Measurements from ENCODE around the gene PIGX.

PIGX gene

GRCh38 chr3:196691386-196691785, 20.8 kb upstream of the PIGX start:
- no peak overlapping the region for H3K4me3 ChIP-seq (ENCODE audit: low read length)
- TF ChIP-seq CTCF (conservative IDR thresholded peaks at IDR 0.05; ENCODE audit: low read depth, low read length) = no peak
- DNase-seq (ENCODE audit: low read depth) = no peak

- peak; percentile 5 for TF ChIP-seq CTCF (conservative IDR thresholded peaks at IDR 0.05; ENCODE audit: low read depth, low read length)
- no peak overlapping the region for H3K4me3 ChIP-seq (ENCODE audit: low read length)
- DNase-seq (ENCODE audit: low read depth) = no peak
These were observed 18.0 kb upstream of the PIGX start for GRCh38 chr3:196694202-196694638.

GRCh38 chr3:196694941-196695848, 17.0 kb upstream of the PIGX start:
- H3K4me3 ChIP-seq (ENCODE audit: low read length) = no peak overlapping the region
- TF ChIP-seq CTCF (conservative IDR thresholded peaks at IDR 0.05; ENCODE audit: low read depth, low read length) = no peak
- DNase-seq (ENCODE audit: low read depth) = no peak

GRCh38 chr3:196695849-196696226, 16.3 kb upstream of the PIGX start:
- TF ChIP-seq CTCF (conservative IDR thresholded peaks at IDR 0.05; ENCODE audit: low read depth, low read length) = no peak
- DNase-seq (ENCODE audit: low read depth) = no peak
- H3K4me3 ChIP-seq (ENCODE audit: low read length) = no peak overlapping the region

DNA sequence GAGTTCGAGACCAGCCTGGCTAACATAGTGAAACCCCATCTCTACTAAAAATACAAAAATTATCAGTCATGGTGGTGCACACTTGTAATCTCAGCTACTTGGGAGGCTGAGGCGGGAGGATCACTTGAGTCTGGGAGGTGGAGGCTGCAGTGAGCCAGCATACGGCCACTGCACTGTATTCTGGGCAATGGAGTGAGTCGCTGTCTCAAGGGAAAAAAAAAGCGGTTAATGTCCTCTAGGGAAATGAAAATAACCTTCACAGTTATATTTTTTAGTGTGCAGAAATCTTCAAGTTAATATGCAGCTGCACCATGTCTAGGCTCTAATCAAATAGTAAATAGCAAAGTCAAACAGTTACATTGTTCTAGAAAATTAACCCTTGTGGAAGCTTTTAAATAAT, 14.9 kb upstream of the PIGX start:
- no peak for DNase-seq (ENCODE audit: low read depth)
- H3K4me3 ChIP-seq (ENCODE audit: low read length) = no peak overlapping the region
- no peak for TF ChIP-seq CTCF (conservative IDR thresholded peaks at IDR 0.05; ENCODE audit: low read depth, low read length)

DNA sequence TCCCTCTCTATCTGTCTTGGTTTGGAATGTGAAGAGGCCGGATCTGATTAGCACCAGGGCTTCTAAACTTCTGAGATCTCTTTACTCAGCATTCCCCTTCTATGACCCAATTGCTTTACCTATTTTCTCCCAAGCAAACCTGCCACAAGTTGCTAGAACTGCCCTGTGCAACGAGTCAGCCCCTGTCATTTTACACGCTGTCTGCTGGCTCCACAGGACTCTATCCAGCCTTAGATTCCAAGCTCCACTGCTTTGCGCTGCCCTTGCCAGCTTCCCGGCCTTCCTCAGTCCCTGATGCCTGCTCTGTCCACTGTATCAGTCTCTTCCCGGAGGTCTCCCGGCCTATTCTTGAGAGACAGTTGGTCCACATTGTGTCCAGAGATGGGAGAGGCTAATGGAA, 12.4 kb upstream of the PIGX start:
- DNase-seq (ENCODE audit: low read depth) = no peak
- no peak overlapping the region for H3K4me3 ChIP-seq (ENCODE audit: low read length)
- no peak for TF ChIP-seq CTCF (conservative IDR thresholded peaks at IDR 0.05; ENCODE audit: low read depth, low read length)

DNA sequence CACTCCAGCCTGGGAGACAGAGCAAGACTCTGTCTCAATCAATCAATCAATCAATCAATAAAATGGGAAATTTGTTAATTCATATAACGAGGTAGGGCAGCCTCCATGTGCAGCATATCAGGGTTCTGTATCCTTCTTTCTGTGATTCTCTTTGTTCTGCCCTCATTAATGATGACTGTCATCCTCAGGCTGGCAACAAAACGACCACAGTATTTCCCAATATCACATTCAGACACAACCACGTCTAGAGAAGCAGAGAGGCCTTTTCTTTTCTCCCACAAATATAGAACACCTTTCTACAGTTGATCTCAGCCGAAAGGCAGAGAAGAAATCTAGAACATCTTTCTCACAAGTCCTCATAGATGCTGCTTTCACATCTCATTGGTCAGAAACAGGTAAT, 11.4 kb upstream of the PIGX start:
- H3K4me3 ChIP-seq (ENCODE audit: low read length) = no peak overlapping the region
- DNase-seq (ENCODE audit: low read depth) = no peak
- TF ChIP-seq CTCF (conservative IDR thresholded peaks at IDR 0.05; ENCODE audit: low read depth, low read length) = no peak

All from retinal pigment epithelial cell (primary cell).